HG02798 (cell line): ENCODE data around the gene TLCD1.
"Not testable (repeated sequence)": the region's sequence is repeated elsewhere in the genome, so short reads cannot be mapped to it uniquely, and the experiment has no call there.

ENCODE experiments used
- ATAC-seq: cut with Tn5 transposase; IDR thresholded peaks from one replicate; pipeline ENCODE4 v1.9.1; 2021; ENCODE audit warnings: mild to moderate bottlenecking; ENCODE audit not compliant: unreplicated experiment, poor library complexity

Gene TLCD1

GRCh38 chr17:28747801-28748750 lies 22.0 kb upstream of the TLCD1 start:
- no peak for ATAC-seq

- no peak for ATAC-seq
Observed at GRCh38 chr17:28747051-28747691, 21.1 kb upstream of the TLCD1 start.

GRCh38 chr17:28746611-28747050 lies 20.6 kb upstream of the TLCD1 start:
- no peak for ATAC-seq

GRCh38 chr17:28745786-28746411 lies 19.9 kb upstream of the TLCD1 start:
- no peak for ATAC-seq

- no peak for ATAC-seq
Observed at GRCh38 chr17:28744972-28745785, 19.1 kb upstream of the TLCD1 start.

GRCh38 chr17:28744104-28744971 lies 18.3 kb upstream of the TLCD1 start:
- ATAC-seq = peak; percentile 36

- ATAC-seq = peak; percentile 79
Observed at GRCh38 chr17:28743243-28744103, 17.4 kb upstream of the TLCD1 start, which contains the start of gene TRAF4. TSS of gene TRAF4 (plus strand) at chr17:28744011. CDS start at chr17:28744113, 102 bp downstream.

- ATAC-seq = no peak
Observed at GRCh38 chr17:28741358-28742349, 15.6 kb upstream of the TLCD1 start.

GRCh38 chr17:28740406-28741357 lies 14.6 kb upstream of the TLCD1 start:
- ATAC-seq = no peak

GRCh38 chr17:28738680-28739384 lies 12.8 kb upstream of the TLCD1 start:
- peak; percentile 33 for ATAC-seq

GRCh38 chr17:28737770-28738679 lies 12.0 kb upstream of the TLCD1 start:
- peak; percentile 58 for ATAC-seq

- no peak for ATAC-seq
Observed at GRCh38 chr17:28737316-28737715, 11.3 kb upstream of the TLCD1 start.

GRCh38 chr17:28735913-28736769 lies 10.1 kb upstream of the TLCD1 start:
- not testable (repeated sequence) for ATAC-seq
